Stimulated activated naive CD4-positive, alpha-beta T cell (primary cell): ENCODE data around the gene BANP.
"Not testable (repeated sequence)": the region's sequence is repeated elsewhere in the genome, so short reads cannot be mapped to it uniquely, and the experiment has no call there.

Source experiments
- DNase-seq, 6 experiments: peaks; one replicate each; lab custom pipeline; 2025; lab: John Stamatoyannopoulos, UW

BANP gene

GRCh38 chr16:87950765-87951551, at the start of gene BANP:
TSS of gene BANP (plus strand) at chr16:87951434. CDS start at chr16:87975116, 23,682 bp downstream.
- DNase-seq, result peak; percentile 96 to 100 (median 98)

GRCh38 chr16:87904963-87905362, 46.3 kb upstream of the BANP start:
- not testable (repeated sequence) for DNase-seq

GRCh38 chr16:87905521-87905920, 45.7 kb upstream of the BANP start:
- DNase-seq, result not testable (repeated sequence)

- DNase-seq, result not testable (repeated sequence)
These were observed 43.1 kb upstream of the BANP start for GRCh38 chr16:87908101-87908500.

GRCh38 chr16:87909203-87909935, 41.9 kb upstream of the BANP start:
- DNase-seq, result peak; percentile 59 to 80 (median 70)

GRCh38 chr16:87911106-87911763, 40.0 kb upstream of the BANP start:
- not testable (repeated sequence) for DNase-seq

- not testable (repeated sequence) for DNase-seq
These were observed 38.5 kb upstream of the BANP start for GRCh38 chr16:87912691-87913090.

- DNase-seq, result not testable (repeated sequence)
These were observed 37.1 kb upstream of the BANP start for GRCh38 chr16:87914021-87914725.

GRCh38 chr16:87914812-87915211, 36.4 kb upstream of the BANP start:
- no peak for DNase-seq

GRCh38 chr16:87917503-87917902, 33.7 kb upstream of the BANP start:
- no peak for DNase-seq

- DNase-seq, result no peak
These were observed 32.9 kb upstream of the BANP start for GRCh38 chr16:87918338-87918737.

- no peak for DNase-seq
These were observed 32.2 kb upstream of the BANP start for GRCh38 chr16:87918866-87919680.

- no peak for DNase-seq
These were observed 31.6 kb upstream of the BANP start for GRCh38 chr16:87919681-87919994.

- DNase-seq, result no peak
These were observed 29.9 kb upstream of the BANP start for GRCh38 chr16:87921236-87921773.

- no peak for DNase-seq
These were observed 28.9 kb upstream of the BANP start for GRCh38 chr16:87922250-87922871.

GRCh38 chr16:87924041-87924810, 27.0 kb upstream of the BANP start:
- no peak for DNase-seq

GRCh38 chr16:87924811-87925670, 26.2 kb upstream of the BANP start:
- DNase-seq, result no peak

- peak in 1 of 6 experiments; percentile 14 for DNase-seq
These were observed 24.7 kb upstream of the BANP start for GRCh38 chr16:87926246-87927194.
